ENCODE measurements around the gene DCUN1D2.

DCUN1D2 gene

GRCh38 chr13:113498905-113499304 is 8.4 kb upstream of the DCUN1D2 start:
- no CpG with 5 or more reads among the region's 6 CpGs for WGBS (ENCODE audit: extremely low coverage, insufficient coverage, insufficient read length)
- Histone ChIP-seq H3K4me1 (ENCODE audit: control insufficient read depth in 1 of 2, insufficient read depth in 2 of 2, low read length in 2 of 2) (peaks cover 5 to 7% of the 10 kb centered on the region in 2 experiments), H2AFZ (ENCODE audit: insufficient read depth, low read length, poor library complexity) (no peak overlapping the region), H3K36me3 (ENCODE audit: control insufficient read depth in 1 of 2, insufficient read depth in 2 of 2, low read length in 2 of 2) (peaks cover 41 to 57% of the 10 kb centered on the region in 2 experiments), H2AK5ac (ENCODE audit: low read length) (no peak overlapping the region), H3K23ac (ENCODE audit: low read length) (no peak overlapping the region), H3K79me2 (ENCODE audit: control insufficient read depth, insufficient read depth, low read length, poor library complexity) (no peaks in the 10 kb centered on the region), H3K4ac (ENCODE audit: low read depth, low read length) (no peak overlapping the region), H3K79me1 (ENCODE audit: low read length) (peaks cover 2% of the 10 kb centered on the region), H4K8ac (ENCODE audit: low read depth, low read length) (no peak overlapping the region), H3K27me3 (ENCODE audit: insufficient read depth, low read length) (no peaks in the 10 kb centered on the region), H2BK120ac (ENCODE audit: insufficient read depth, low read length, poor library complexity) (no peak overlapping the region), H3K18ac (ENCODE audit: low read length) (no peak overlapping the region), H3K4me2 (ENCODE audit: low read length) (no peak overlapping the region), H3K27ac (ENCODE audit: low read depth, low read length) (no peak overlapping the region), H2BK12ac (ENCODE audit: low read length) (no peak overlapping the region), H2BK5ac (ENCODE audit: low read depth, low read length, poor library complexity) (no peak overlapping the region), H3K9ac (ENCODE audit: low read length) (no peak overlapping the region), H3K9me3 (ENCODE audit: insufficient read depth, low read depth, low read length) (peaks cover 3% of the 10 kb centered on the region), H3K14ac (ENCODE audit: low read length) (no peak overlapping the region), H3K4me3 (ENCODE audit: low read depth, low read length) (no peak overlapping the region), H4K91ac (ENCODE audit: low read depth, low read length) (no peak overlapping the region), H4K12ac (ENCODE audit: low read depth, low read length) (no peak overlapping the region)
- DNase-seq = no peak

GRCh38 chr13:113497217-113497616 is 6.7 kb upstream of the DCUN1D2 start:
- H3K4me3 ChIP-seq (ENCODE audit: low read depth, low read length) = no peak overlapping the region
- no peak overlapping the region for H4K91ac ChIP-seq (ENCODE audit: low read depth, low read length)
- H3K23ac ChIP-seq (ENCODE audit: low read length) = peak overlapping the region; percentile 28
- H2BK120ac ChIP-seq (ENCODE audit: insufficient read depth, low read length, poor library complexity) = no peak overlapping the region
- H2BK5ac ChIP-seq (ENCODE audit: low read depth, low read length, poor library complexity) = no peak overlapping the region
- H2AFZ ChIP-seq (ENCODE audit: insufficient read depth, low read length, poor library complexity) = no peak overlapping the region
- peaks cover 35 to 45% of the 10 kb centered on the region in 2 experiments for H3K36me3 ChIP-seq (ENCODE audit: control insufficient read depth in 1 of 2, insufficient read depth in 2 of 2, low read length in 2 of 2)
- H3K79me2 ChIP-seq (ENCODE audit: control insufficient read depth, insufficient read depth, low read length, poor library complexity) = no peaks in the 10 kb centered on the region
- no peak overlapping the region for H3K14ac ChIP-seq (ENCODE audit: low read length)
- H3K4me2 ChIP-seq (ENCODE audit: low read length) = no peak overlapping the region
- no peak overlapping the region for H4K12ac ChIP-seq (ENCODE audit: low read depth, low read length)
- no peak overlapping the region for H4K8ac ChIP-seq (ENCODE audit: low read depth, low read length)
- H3K4me1 ChIP-seq (ENCODE audit: control insufficient read depth in 1 of 2, insufficient read depth in 2 of 2, low read length in 2 of 2) = peaks cover 8 to 9% of the 10 kb centered on the region in 2 experiments
- H3K9ac ChIP-seq (ENCODE audit: low read length) = no peak overlapping the region
- no peaks in the 10 kb centered on the region for H3K9me3 ChIP-seq (ENCODE audit: insufficient read depth, low read depth, low read length)
- H3K27me3 ChIP-seq (ENCODE audit: insufficient read depth, low read length) = no peaks in the 10 kb centered on the region
- no peak overlapping the region for H2BK12ac ChIP-seq (ENCODE audit: low read length)
- no peak overlapping the region for H3K27ac ChIP-seq (ENCODE audit: low read depth, low read length)
- peak overlapping the region; percentile 49 for H3K4ac ChIP-seq (ENCODE audit: low read depth, low read length)
- no peak overlapping the region for H3K18ac ChIP-seq (ENCODE audit: low read length)
- H3K79me1 ChIP-seq (ENCODE audit: low read length) = peaks cover 2% of the 10 kb centered on the region
- DNase-seq = no peak
- no peak overlapping the region for H2AK5ac ChIP-seq (ENCODE audit: low read length)
- WGBS (ENCODE audit: extremely low coverage, insufficient coverage, insufficient read length) = no CpG with 5 or more reads among the region's 1 CpG

DNA sequence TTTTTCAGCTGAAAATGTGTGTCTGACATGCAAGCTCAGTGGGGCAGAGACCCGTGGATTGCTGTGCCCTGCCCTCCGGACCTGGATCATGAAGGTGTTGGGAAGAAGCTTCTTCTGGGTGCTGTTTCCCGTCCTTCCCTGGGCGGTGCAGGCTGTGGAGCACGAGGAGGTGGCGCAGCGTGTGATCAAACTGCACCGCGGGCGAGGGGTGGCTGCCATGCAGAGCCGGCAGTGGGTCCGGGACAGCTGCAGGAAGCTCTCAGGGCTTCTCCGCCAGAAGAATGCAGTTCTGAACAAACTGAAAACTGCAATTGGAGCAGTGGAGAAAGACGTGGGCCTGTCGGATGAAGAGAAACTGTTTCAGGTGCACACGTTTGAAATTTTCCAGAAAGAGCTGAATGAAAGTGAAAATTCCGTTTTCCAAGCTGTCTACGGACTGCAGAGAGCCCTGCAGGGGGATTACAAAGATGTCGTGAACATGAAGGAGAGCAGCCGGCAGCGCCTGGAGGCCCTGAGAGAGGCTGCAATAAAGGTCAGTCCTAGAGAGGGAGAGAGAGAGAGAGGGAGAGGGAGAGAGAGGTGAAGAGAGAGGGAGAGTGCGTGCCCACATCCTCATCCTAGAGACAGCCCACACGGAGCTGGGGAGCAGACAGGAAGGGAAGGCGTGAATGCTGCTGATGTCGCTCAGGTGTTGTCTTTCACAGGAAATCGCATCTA is 5.1 kb upstream of the DCUN1D2 start:
- no peak overlapping the region for H4K91ac ChIP-seq (ENCODE audit: low read depth, low read length)
- H4K12ac ChIP-seq (ENCODE audit: low read depth, low read length) = no peak overlapping the region
- H3K9ac ChIP-seq (ENCODE audit: low read length) = no peak overlapping the region
- H3K4me3 ChIP-seq (ENCODE audit: low read depth, low read length) = no peak overlapping the region
- no peak overlapping the region for H2BK5ac ChIP-seq (ENCODE audit: low read depth, low read length, poor library complexity)
- H4K8ac ChIP-seq (ENCODE audit: low read depth, low read length) = no peak overlapping the region
- peak overlapping the region; percentile 16 for H3K27ac ChIP-seq (ENCODE audit: low read depth, low read length)
- H3K4ac ChIP-seq (ENCODE audit: low read depth, low read length) = peak overlapping the region; percentile 5
- no CpG with 5 or more reads among the region's 26 CpGs for WGBS (ENCODE audit: extremely low coverage, insufficient coverage, insufficient read length)
- H3K79me2 ChIP-seq (ENCODE audit: control insufficient read depth, insufficient read depth, low read length, poor library complexity) = peaks cover 9% of the 10 kb centered on the region
- H3K18ac ChIP-seq (ENCODE audit: low read length) = peak overlapping the region; percentile 23
- no peak overlapping the region for H2BK12ac ChIP-seq (ENCODE audit: low read length)
- no peak overlapping the region for H2BK120ac ChIP-seq (ENCODE audit: insufficient read depth, low read length, poor library complexity)
- H3K4me2 ChIP-seq (ENCODE audit: low read length) = no peak overlapping the region
- peaks cover 10% of the 10 kb centered on the region for H3K79me1 ChIP-seq (ENCODE audit: low read length)
- H3K23ac ChIP-seq (ENCODE audit: low read length) = no peak overlapping the region
- peaks cover 8 to 12% of the 10 kb centered on the region in 2 experiments for H3K4me1 ChIP-seq (ENCODE audit: control insufficient read depth in 1 of 2, insufficient read depth in 2 of 2, low read length in 2 of 2)
- no peaks in the 10 kb centered on the region for H3K27me3 ChIP-seq (ENCODE audit: insufficient read depth, low read length)
- no peak for DNase-seq
- H3K14ac ChIP-seq (ENCODE audit: low read length) = no peak overlapping the region
- H3K36me3 ChIP-seq (ENCODE audit: control insufficient read depth in 1 of 2, insufficient read depth in 2 of 2, low read length in 2 of 2) = peaks cover 28 to 34% of the 10 kb centered on the region in 2 experiments
- no peak overlapping the region for H2AFZ ChIP-seq (ENCODE audit: insufficient read depth, low read length, poor library complexity)
- H2AK5ac ChIP-seq (ENCODE audit: low read length) = no peak overlapping the region
- no peaks in the 10 kb centered on the region for H3K9me3 ChIP-seq (ENCODE audit: insufficient read depth, low read depth, low read length)

DNA sequence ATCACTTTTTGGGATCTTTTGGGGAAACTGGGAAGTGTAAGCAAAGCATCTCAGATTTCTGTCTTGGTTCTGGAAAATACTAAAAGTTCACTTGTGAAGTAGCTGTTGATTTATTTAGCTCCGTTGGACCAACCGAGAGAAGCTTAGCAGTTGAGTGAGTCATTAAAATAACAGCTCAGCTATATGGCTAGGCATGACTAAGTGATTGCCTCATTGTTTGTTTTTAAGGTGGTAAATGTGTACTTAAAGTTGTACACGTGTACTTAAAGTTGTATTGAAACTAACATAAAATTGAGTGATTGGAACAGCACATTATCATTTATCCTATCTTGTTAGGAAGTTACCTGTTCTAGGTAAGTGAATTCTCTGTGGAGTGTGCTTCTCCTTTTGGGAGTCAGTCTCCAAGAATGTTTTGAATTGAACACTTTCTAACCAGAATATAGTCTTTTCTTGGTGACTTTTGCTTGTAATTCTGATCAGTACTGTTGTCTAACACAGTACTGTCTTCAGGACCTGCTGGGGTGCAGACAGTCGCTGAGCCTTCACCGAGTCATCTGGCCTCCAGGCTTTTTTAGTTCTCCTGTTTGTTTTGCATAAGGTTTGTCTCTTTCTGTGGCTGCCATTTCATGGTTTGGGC is 2.9 kb upstream of the DCUN1D2 start:
- peak overlapping the region; percentile 59 for H3K27ac ChIP-seq (ENCODE audit: low read depth, low read length)
- peaks cover 17 to 23% of the 10 kb centered on the region in 2 experiments for H3K4me1 ChIP-seq (ENCODE audit: control insufficient read depth in 1 of 2, insufficient read depth in 2 of 2, low read length in 2 of 2)
- no peak overlapping the region for H4K8ac ChIP-seq (ENCODE audit: low read depth, low read length)
- no peak overlapping the region for H4K12ac ChIP-seq (ENCODE audit: low read depth, low read length)
- no peaks in the 10 kb centered on the region for H3K9me3 ChIP-seq (ENCODE audit: insufficient read depth, low read depth, low read length)
- peak overlapping the region; percentile 39 for H3K4ac ChIP-seq (ENCODE audit: low read depth, low read length)
- no peak overlapping the region for H3K9ac ChIP-seq (ENCODE audit: low read length)
- whole genome bisulfite sequencing (ENCODE audit: extremely low coverage, insufficient coverage, insufficient read length) = no CpG with 5 or more reads among the region's 5 CpGs
- H3K14ac ChIP-seq (ENCODE audit: low read length) = no peak overlapping the region
- H3K23ac ChIP-seq (ENCODE audit: low read length) = no peak overlapping the region
- H2BK12ac ChIP-seq (ENCODE audit: low read length) = no peak overlapping the region
- no peaks in the 10 kb centered on the region for H3K27me3 ChIP-seq (ENCODE audit: insufficient read depth, low read length)
- no peak overlapping the region for H2BK120ac ChIP-seq (ENCODE audit: insufficient read depth, low read length, poor library complexity)
- peak overlapping the region; percentile 13 for H2BK5ac ChIP-seq (ENCODE audit: low read depth, low read length, poor library complexity)
- no peak overlapping the region for H3K4me3 ChIP-seq (ENCODE audit: low read depth, low read length)
- peak; percentile 20 to 80 for DNase-seq
- no peak overlapping the region for H3K18ac ChIP-seq (ENCODE audit: low read length)
- peaks cover 19% of the 10 kb centered on the region for H3K79me2 ChIP-seq (ENCODE audit: control insufficient read depth, insufficient read depth, low read length, poor library complexity)
- H2AK5ac ChIP-seq (ENCODE audit: low read length) = no peak overlapping the region
- H4K91ac ChIP-seq (ENCODE audit: low read depth, low read length) = no peak overlapping the region
- peaks cover 20% of the 10 kb centered on the region for H3K79me1 ChIP-seq (ENCODE audit: low read length)
- no peak overlapping the region for H2AFZ ChIP-seq (ENCODE audit: insufficient read depth, low read length, poor library complexity)
- H3K36me3 ChIP-seq (ENCODE audit: control insufficient read depth in 1 of 2, insufficient read depth in 2 of 2, low read length in 2 of 2) = peaks cover 19 to 20% of the 10 kb centered on the region in 2 experiments
- H3K4me2 ChIP-seq (ENCODE audit: low read length) = peak overlapping the region; percentile 42

Data from trophoblast cell (in vitro differentiated cells and primary cell).